Stomach smooth muscle (tissue), 2 donors: Measurements from ENCODE around the gene CD81.

Experiments
- H3K27ac ChIP-seq: one replicate; pipeline ENCODE4 v1.7.0; 2013; ENCODE audit warnings: mild to moderate bottlenecking, low read length, inconsistent platforms
- H3K27me3 ChIP-seq, 2 donors: one replicate each; pipeline ENCODE4 v1.7.0; 2013; ENCODE audit warnings: low read length in 2 of 2; ENCODE audit not compliant: insufficient read depth in 2 of 2, control insufficient read depth in 1 of 2
- H3K36me3 ChIP-seq, 2 donors: one replicate each; pipeline ENCODE4 v1.7.0; 2013; ENCODE audit warnings: low read length in 2 of 2; ENCODE audit not compliant: control insufficient read depth in 2 of 2, insufficient read depth in 2 of 2
- H3K4me1 ChIP-seq: one replicate; pipeline ENCODE4 v1.7.0; 2013; ENCODE audit warnings: low read length; ENCODE audit not compliant: control insufficient read depth, insufficient read depth
- H3K4me3 ChIP-seq, 2 donors: one replicate each; pipeline ENCODE4 v1.7.0; 2013; ENCODE audit warnings: low read length in 2 of 2
- H3K9ac ChIP-seq, 2 donors: one replicate each; pipeline ENCODE4 v1.7.0; 2013; ENCODE audit warnings: low read length in 2 of 2, mild to moderate bottlenecking in 1 of 2
- H3K9me3 ChIP-seq, 2 donors: one replicate each; pipeline ENCODE4 v1.7.0; 2013; ENCODE audit warnings: low read length in 2 of 2; ENCODE audit not compliant: control insufficient read depth in 2 of 2
- donor health status: healthy.
- donor health status: Pancreatic carcinoma.

CD81 gene

DNA sequence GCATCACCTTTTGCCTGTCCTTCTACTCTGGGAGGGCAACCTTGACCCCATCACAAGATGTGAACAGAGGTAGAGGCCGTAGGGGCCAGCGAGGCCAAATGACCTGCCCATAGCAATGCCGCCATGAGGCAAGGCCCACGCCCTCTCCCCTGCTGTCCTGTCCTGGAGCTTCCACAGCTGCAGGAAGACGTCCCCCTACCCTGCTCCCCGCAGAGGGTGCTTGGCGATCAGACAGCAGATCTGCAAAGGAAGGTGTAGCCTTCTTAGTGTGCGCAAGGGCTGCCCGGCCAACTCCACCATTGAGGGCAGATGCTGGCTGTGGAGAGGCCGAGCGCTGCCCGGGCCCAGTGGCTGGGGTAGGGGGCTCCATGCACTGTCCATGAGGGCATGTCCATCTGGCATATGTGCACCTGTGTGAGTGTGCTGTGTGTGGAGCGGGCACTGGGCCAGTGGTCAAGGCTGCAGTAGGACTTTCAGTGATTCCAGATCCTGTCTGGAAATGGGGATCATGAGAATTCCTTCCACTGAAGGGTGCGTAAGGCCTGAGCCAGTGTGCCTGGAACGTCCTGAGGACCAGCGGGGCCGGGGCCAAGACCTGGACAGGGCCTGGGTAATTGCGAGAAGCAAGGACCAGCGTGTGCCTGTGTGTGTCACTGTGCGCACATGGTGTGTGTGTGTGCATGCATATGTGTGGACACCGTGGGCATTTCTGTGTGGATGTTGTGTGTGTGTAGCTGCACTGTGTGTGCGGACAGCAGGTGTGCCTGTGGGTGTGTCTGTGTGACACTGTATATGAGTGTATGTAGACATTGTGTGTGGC, 56.2 kb downstream of the CD81 start:
- Histone ChIP-seq H3K36me3 (no peaks in the 10 kb centered on the region), H3K4me1 (no peaks in the 10 kb centered on the region), H3K27me3 (peaks cover 7 to 11% of the 10 kb centered on the region in 2 donors), H3K9me3 (no peaks in the 10 kb centered on the region), H3K4me3 (no peak overlapping the region), H3K27ac (no peak overlapping the region), H3K9ac (no peak overlapping the region)

DNA sequence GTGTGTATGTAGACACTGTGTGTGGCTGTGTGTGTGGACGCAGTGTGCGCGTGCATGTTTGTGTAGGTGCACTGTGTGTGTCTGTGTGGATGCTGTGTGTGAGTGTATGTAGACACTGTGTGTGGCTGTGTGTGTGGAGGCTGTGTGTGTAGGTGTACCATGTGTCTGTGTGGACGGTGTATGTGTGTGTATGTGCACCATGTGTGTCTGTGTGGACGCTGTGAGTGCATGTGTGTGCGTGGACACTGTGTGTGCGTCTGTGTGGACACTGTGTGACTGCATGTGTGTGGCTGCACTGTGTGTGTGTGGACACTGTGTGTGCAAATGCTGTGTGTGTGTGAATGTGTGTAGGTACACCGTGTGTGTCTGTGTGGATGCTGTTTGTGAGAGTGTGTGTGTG, 56.9 kb downstream of the CD81 start:
- H3K4me1 ChIP-seq: no peaks in the 10 kb centered on the region
- peaks cover 7 to 11% of the 10 kb centered on the region in 2 donors for H3K27me3 ChIP-seq
- no peak overlapping the region for H3K27ac ChIP-seq
- no peak overlapping the region for H3K4me3 ChIP-seq
- no peaks in the 10 kb centered on the region for H3K9me3 ChIP-seq
- no peaks in the 10 kb centered on the region for H3K36me3 ChIP-seq
- H3K9ac ChIP-seq: no peak overlapping the region

DNA sequence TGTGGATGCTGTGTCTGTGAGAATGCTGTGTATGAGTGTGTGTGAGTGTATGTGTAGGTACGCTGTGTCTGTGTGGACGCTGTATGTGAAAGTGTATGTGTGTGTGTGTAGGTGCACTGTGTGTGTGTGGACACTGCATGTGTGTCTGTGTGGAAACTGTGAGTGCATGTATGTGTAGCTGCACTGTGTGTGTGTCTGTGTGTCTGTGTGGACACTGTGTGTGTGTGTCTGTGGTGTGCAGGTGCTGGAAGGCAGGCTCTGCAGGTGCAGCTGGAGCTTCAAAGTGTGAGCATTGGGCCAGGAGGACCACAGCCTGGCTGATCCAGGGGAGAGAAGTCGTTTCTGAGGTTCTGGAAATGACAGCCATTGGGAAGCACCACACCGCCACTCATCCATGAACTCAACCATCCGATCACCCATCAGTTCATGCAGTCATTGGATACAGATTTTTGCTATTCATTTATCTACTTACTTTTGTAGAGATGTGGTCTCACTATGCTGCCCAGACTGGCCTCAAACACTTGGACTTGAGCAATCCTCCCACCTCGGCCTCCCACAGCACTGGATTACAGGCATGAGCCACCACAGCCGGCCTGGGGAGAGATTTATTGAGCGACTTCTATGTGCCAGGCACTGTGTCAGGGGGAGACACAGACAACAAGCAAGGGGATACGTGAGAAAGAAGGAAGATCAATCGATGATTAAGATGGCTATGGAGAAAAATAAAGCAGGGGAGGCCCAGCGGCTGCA, 57.6 kb downstream of the CD81 start:
- H3K27me3 ChIP-seq: peaks cover 7 to 11% of the 10 kb centered on the region in 2 donors

DNA sequence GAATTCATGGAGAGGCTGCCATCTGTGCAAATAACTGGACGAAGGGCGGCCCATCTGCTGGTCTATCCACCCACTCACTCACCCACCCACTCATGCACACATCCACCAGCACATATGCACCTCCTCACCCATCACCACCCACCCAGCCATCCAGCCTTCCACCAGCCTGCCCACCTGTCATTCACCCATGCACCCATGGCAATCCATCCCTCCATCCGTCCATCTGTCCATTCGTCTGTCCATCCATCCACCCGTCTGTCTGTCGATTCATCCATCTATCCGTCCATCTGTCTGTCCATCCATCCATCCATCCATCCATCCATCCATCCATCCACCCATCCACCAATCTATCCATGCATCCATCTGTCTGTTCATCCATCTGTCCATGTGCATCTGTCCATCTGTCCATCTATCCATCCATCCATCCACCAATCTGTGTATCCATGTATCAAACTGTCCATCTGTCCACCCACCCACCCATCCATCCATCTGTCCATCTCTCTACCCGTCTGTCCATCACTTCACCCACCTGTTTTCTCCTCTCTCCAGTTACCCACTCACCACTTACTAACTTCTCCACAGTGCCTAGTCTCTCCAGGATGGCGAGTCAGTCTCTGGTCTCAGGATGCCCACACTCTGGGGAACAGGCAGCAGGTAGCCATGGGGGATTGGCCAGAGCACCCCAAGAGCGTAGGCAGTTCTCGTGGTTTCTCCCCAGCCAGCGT, 58.3 kb downstream of the CD81 start:
- H3K27me3 ChIP-seq: peaks cover 7 to 11% of the 10 kb centered on the region in 2 donors
- H3K9me3 ChIP-seq: no peaks in the 10 kb centered on the region
- no peaks in the 10 kb centered on the region for H3K4me1 ChIP-seq
- H3K4me3 ChIP-seq: no peak overlapping the region
- no peak overlapping the region for H3K27ac ChIP-seq
- H3K36me3 ChIP-seq: no peaks in the 10 kb centered on the region
- H3K9ac ChIP-seq: no peak overlapping the region

More for the DNA sequence above, 57.6 kb downstream of the CD81 start:
- Histone ChIP-seq H3K4me3 (no peak overlapping the region), H3K9me3 (no peaks in the 10 kb centered on the region), H3K4me1 (no peaks in the 10 kb centered on the region), H3K27ac (no peak overlapping the region), H3K36me3 (no peaks in the 10 kb centered on the region), H3K9ac (no peak overlapping the region)

DNA sequence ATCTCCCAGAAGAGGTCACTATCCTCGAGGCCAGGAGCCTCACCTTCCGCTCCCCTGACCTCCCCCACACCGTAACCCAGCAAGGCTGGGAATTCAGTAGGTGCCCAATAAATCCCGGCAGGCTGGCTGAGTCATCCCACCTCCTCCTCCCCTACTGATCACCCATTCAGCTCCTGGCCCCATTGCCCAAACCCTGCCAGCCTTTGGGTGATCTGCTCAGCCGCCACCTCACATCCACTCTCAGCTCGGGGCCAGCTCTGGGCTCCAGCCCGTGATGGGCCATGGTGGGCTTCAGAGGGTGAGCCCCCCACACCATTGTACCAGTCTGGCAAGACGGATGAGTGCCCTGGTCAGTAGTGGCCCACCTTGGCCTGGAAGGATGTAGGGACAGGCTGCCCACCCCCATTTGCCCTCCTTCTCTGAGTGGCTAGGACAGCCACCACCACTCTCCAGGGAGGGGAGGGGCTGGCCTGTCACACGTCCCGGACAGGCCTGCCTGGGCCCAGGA, 59.0 kb downstream of the CD81 start:
- H3K4me3 ChIP-seq: no peak overlapping the region
- no peaks in the 10 kb centered on the region for H3K9me3 ChIP-seq
- no peaks in the 10 kb centered on the region for H3K4me1 ChIP-seq
- no peak overlapping the region for H3K27ac ChIP-seq
- peaks cover 7 to 14% of the 10 kb centered on the region in 2 donors for H3K27me3 ChIP-seq
- H3K9ac ChIP-seq: no peak overlapping the region
- no peaks in the 10 kb centered on the region for H3K36me3 ChIP-seq

DNA sequence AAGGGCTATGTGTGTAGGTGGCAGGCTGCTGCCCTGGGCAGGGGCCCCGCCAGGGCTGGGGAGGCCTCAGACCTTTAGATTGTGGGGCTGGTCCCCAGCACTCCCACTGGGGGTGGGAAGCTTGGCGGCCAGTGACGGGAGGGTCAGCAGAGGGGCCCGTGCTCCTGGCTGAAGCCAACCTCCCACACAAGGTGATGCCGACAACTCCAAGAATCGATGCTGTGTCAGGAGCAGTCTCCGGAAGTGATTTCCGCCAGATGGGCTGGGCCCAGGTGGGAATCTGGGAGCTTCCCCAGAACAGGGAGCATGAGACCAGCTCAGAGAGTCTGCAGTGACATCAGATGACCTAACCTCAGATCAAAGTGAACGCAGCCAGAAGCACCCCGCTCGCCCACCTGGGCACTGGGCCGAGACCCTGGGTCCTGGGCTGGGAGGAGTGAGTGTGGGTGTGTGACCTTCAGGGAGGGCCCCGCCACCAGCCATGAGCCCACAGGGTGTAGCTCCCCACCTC, 59.5 kb downstream of the CD81 start:
- Histone ChIP-seq H3K9me3 (no peaks in the 10 kb centered on the region), H3K9ac (no peak overlapping the region), H3K4me1 (no peaks in the 10 kb centered on the region), H3K4me3 (no peak overlapping the region), H3K36me3 (no peaks in the 10 kb centered on the region), H3K27ac (no peak overlapping the region), H3K27me3 (peaks cover 7 to 14% of the 10 kb centered on the region in 2 donors)

DNA sequence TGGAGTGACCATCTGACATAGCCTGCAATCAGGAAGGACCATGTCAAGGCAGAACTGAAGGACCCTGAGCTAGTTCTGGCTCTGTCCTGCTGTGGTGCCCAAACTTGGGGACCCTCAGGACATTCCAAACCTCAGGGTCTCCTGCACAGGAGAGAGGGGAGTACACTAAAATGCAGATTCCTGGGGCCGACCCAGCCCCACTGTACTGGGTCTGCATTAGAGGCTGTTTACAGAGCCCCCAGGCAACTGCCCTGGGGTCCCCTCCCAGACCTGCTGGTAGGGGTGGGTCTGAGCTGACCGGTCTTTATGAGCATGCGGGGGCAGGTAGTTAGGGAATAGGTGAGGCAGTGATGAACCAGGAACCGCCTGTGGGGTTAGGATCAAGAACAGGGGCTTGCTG, 60.4 kb downstream of the CD81 start:
- Histone ChIP-seq H3K9ac (no peak overlapping the region), H3K9me3 (no peaks in the 10 kb centered on the region), H3K4me1 (no peaks in the 10 kb centered on the region), H3K27ac (no peak overlapping the region), H3K27me3 (peaks cover 7 to 14% of the 10 kb centered on the region in 2 donors), H3K36me3 (no peaks in the 10 kb centered on the region), H3K4me3 (no peak overlapping the region)

DNA sequence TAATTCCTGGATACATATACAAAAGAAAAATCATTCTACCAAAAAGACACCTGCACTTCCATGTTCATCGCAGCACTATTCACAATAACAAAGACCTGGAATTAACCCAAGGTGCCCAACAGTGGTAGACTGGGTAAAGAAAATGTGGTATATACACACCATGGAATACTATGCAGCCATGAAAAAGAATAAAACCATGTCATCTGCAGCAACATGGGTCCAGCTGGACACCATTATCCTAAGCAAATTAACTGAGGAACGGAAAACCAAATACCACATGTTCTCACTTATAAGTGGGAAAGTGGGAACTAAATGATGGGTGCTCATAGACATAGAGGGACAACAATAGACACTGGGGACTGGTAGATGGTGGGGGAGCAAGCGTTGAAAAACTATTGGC, 62.7 kb downstream of the CD81 start:
- H3K9ac ChIP-seq: no peak overlapping the region
- peaks cover 3% of the 10 kb centered on the region for H3K4me1 ChIP-seq
- H3K27ac ChIP-seq: no peak overlapping the region
- peaks cover 2 to 5% of the 10 kb centered on the region in 2 donors for H3K9me3 ChIP-seq
- no peak overlapping the region for H3K4me3 ChIP-seq
- peaks cover 12 to 17% of the 10 kb centered on the region in 2 donors for H3K27me3 ChIP-seq
- H3K36me3 ChIP-seq: no peaks in the 10 kb centered on the region

DNA sequence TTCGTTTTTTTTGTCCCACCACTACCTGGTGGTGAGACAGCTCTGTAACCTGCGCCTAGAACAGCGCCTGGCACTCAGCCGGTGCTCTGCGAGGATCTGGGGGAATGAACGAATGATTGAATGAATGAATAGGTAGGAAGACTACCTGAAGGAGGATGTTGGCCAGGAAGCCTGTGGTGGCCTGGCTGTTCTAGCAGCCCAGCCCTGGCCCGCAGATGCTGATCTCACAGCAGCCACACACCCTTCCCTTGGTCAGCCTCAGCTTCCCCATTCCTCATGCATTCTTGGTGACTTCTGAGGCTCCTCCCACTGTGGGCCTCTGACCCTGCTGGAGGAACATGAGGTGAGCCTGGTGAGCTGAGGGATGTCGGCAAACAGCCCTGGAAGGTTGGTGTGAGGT, 63.5 kb downstream of the CD81 start:
- H3K4me1 ChIP-seq: peaks cover 3% of the 10 kb centered on the region
- H3K9me3 ChIP-seq: peaks cover 2 to 5% of the 10 kb centered on the region in 2 donors
- no peak overlapping the region for H3K4me3 ChIP-seq
- H3K27ac ChIP-seq: no peak overlapping the region
- H3K9ac ChIP-seq: no peak overlapping the region
- peaks cover 16 to 19% of the 10 kb centered on the region in 2 donors for H3K27me3 ChIP-seq
- no peaks in the 10 kb centered on the region for H3K36me3 ChIP-seq

DNA sequence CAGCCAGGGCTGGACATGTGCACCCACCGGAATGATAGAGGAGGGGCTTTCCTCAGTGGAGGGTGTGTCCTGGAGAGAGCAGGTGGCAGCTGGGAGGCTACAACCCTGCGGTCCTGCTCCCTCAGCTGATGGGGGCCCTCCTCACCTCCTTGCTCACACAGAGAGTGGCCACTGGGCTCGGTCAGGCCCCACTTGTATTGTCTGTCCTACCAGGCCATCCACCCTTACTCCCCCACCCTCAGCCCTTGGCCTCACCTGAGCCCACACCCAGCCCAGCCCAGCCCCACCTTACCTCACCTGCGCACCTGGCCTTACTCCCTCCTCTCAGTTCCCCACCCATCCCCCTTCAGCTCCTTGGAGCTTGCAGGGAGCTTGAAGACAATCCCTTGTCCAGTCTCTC, 64.1 kb downstream of the CD81 start:
- Histone ChIP-seq H3K9ac (no peak overlapping the region), H3K9me3 (peaks cover 2 to 5% of the 10 kb centered on the region in 2 donors), H3K36me3 (no peaks in the 10 kb centered on the region), H3K4me3 (no peak overlapping the region), H3K27me3 (peaks cover 19 to 22% of the 10 kb centered on the region in 2 donors), H3K4me1 (peaks cover 3% of the 10 kb centered on the region), H3K27ac (no peak overlapping the region)
